SK-N-SH treated with all-trans-retinoic acid at 6 μM for 48 hours (cell line): Measurements from ENCODE around the gene RRBP1.

Experiments used
- ATAC-seq: fragments of 200-7000 bp; cut with Tn5 transposase; 3 replicates; pipeline ENCODE4 v1.9.1; 2020; ENCODE audit warnings: mild to moderate bottlenecking, moderate library complexity
- ARNTL ChIP-seq: fragments of 450-650 bp; formaldehyde crosslinking; IDR thresholded peaks from 2 replicates; pipeline ENCODE4 v1.5.0; 2020; ENCODE audit warnings: low read depth, mild to moderate bottlenecking, moderate library complexity, borderline replicate concordance
- BACH2 ChIP-seq: fragments of 250-450 bp; sonication (Bioruptor Pico); IDR thresholded peaks from 2 replicates; pipeline ENCODE4 v1.9.0; 2021; ENCODE audit warnings: mild to moderate bottlenecking, borderline replicate concordance
- CSDC2 ChIP-seq: fragments of 250-450 bp; sonication (Bioruptor Pico); IDR thresholded peaks from 2 replicates; pipeline ENCODE4 v1.5.0; 2020; ENCODE audit warnings: mild to moderate bottlenecking, moderate library complexity
- ESRRG ChIP-seq: fragments of 250-450 bp; sonication (Bioruptor Pico); IDR thresholded peaks from 2 replicates; pipeline ENCODE4 v1.6.1; 2021; ENCODE audit warnings: mild to moderate bottlenecking
- GLIS3 ChIP-seq: fragments of 250-450 bp; sonication (Bioruptor Pico); IDR thresholded peaks from 2 replicates; pipeline ENCODE4 v1.5.0; 2020; ENCODE audit warnings: mild to moderate bottlenecking, moderate library complexity
- ISL1 ChIP-seq: fragments of 250-450 bp; sonication (Bioruptor Pico); IDR thresholded peaks from 2 replicates; pipeline ENCODE4 v2.1.2; 2022; ENCODE audit warnings: mild to moderate bottlenecking, moderate library complexity
- OSR1 ChIP-seq: fragments of 250-450 bp; sonication (Bioruptor Pico); IDR thresholded peaks from 2 replicates; pipeline ENCODE4 v1.8.0; 2022; ENCODE audit warnings: moderate library complexity, mild to moderate bottlenecking, inconsistent platforms
- PATZ1 ChIP-seq: fragments of 250-450 bp; sonication (Bioruptor Pico); IDR thresholded peaks from 2 replicates; pipeline ENCODE4 v1.8.0; 2020; ENCODE audit warnings: mild to moderate bottlenecking, moderate library complexity, borderline replicate concordance
- POU6F1 ChIP-seq: fragments of 250-450 bp; sonication (Bioruptor Pico); IDR thresholded peaks from 2 replicates; pipeline ENCODE4 v1.8.0; 2021; ENCODE audit warnings: low read depth, mild to moderate bottlenecking, moderate library complexity, borderline replicate concordance
- PPARA ChIP-seq: fragments of 250-450 bp; sonication (Bioruptor Pico); IDR thresholded peaks from 2 replicates; pipeline ENCODE4 v1.5.0; 2020; ENCODE audit warnings: mild to moderate bottlenecking, borderline replicate concordance
- RARB ChIP-seq: fragments of 250-450 bp; sonication (Bioruptor Pico); IDR thresholded peaks from 2 replicates; pipeline ENCODE4 v1.8.0; 2021; ENCODE audit warnings: mild to moderate bottlenecking, moderate library complexity
- SNAI2 ChIP-seq: fragments of 250-450 bp; sonication (Bioruptor Pico); IDR thresholded peaks from 2 replicates; pipeline ENCODE4 v1.5.0; 2020; ENCODE audit warnings: mild to moderate bottlenecking, moderate library complexity
- TCF4 ChIP-seq: fragments of 250-450 bp; sonication (Bioruptor Pico); IDR thresholded peaks from 2 replicates; pipeline ENCODE4 v1.8.0; 2021; ENCODE audit warnings: mild to moderate bottlenecking, moderate library complexity, borderline replicate concordance
- TOX ChIP-seq: fragments of 250-450 bp; sonication (Bioruptor Pico); IDR thresholded peaks from 2 replicates; pipeline ENCODE4 v1.8.0; 2021; ENCODE audit warnings: mild to moderate bottlenecking, moderate library complexity, borderline replicate concordance
- ZC3H10 ChIP-seq: fragments of 250-450 bp; sonication (Bioruptor Pico); IDR thresholded peaks from 2 replicates; pipeline ENCODE4 v1.5.1; 2021; ENCODE audit warnings: mild to moderate bottlenecking, moderate library complexity
- ZFP3 ChIP-seq: fragments of 250-450 bp; sonication (Bioruptor Pico); IDR thresholded peaks from 2 replicates; pipeline ENCODE4 v1.5.0; 2020; ENCODE audit warnings: mild to moderate bottlenecking, moderate library complexity
- ZFP30 ChIP-seq: fragments of 450-650 bp; formaldehyde crosslinking; IDR thresholded peaks from 2 replicates; pipeline ENCODE4 v1.5.0; 2022; ENCODE audit warnings: mild to moderate bottlenecking, moderate library complexity
- ZNF565 ChIP-seq: fragments of 450-650 bp; formaldehyde crosslinking; conservative IDR thresholded peaks from 2 replicates; pipeline ENCODE4 v1.5.0; 2020; ENCODE audit warnings: low read depth, mild to moderate bottlenecking, moderate library complexity
- ZNF70 ChIP-seq: fragments of 450-650 bp; formaldehyde crosslinking; IDR thresholded peaks from 2 replicates; pipeline ENCODE4 v1.5.0; 2020; ENCODE audit warnings: mild to moderate bottlenecking, moderate library complexity
- ZNF8 ChIP-seq: fragments of 450-650 bp; formaldehyde crosslinking; IDR thresholded peaks from 2 replicates; pipeline ENCODE4 v1.5.0; 2020; ENCODE audit warnings: mild to moderate bottlenecking, moderate library complexity
- TF ChIP-seq, protein P1 (sequence below): fragments of 250-450 bp; sonication (Bioruptor Pico); IDR thresholded peaks from 2 replicates; pipeline ENCODE4 v1.5.1; 2021; ENCODE audit warnings: mild to moderate bottlenecking, moderate library complexity
- TF ChIP-seq, protein P2 (sequence below): fragments of 250-450 bp; sonication (Bioruptor Pico); IDR thresholded peaks from 2 replicates; pipeline ENCODE4 v1.5.1; 2020; ENCODE audit warnings: low read depth, mild to moderate bottlenecking, moderate library complexity

RRBP1 gene

DNA sequence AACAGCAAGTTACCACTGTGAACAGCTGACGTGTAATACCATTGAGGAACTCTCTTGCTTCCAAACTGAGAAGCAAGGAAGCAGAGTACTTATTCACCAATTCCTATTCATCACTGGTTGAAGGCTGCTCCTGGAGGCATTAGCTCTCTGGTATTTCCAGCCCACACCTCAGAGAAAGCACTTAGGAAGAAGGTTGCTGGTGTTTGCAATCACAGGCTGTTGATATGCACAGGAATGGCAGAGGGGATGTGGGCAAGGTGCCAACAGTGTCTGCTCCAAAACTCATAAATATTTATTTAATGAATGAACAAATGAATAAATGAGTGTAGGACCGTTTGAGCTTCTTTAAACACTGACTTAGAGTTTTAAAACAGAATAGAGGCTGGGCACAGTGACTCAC lies 6.9 kb upstream of the RRBP1 start:
- TF ChIP-seq CSDC2 (CRISPR knock-in tag) (no peak), POU6F1 (CRISPR knock-in tag) (no peak), SNAI2 (CRISPR knock-in tag) (no peak), ZC3H10 (CRISPR knock-in tag) (no peak), ZNF70 (no peak), ZNF8 (CRISPR knock-in tag) (no peak), PATZ1 (CRISPR knock-in tag) (no peak), ARNTL (CRISPR knock-in tag) (no peak), OSR1 (no peak), BACH2 (CRISPR knock-in tag) (no peak), TCF4 (CRISPR knock-in tag) (no peak), ZFP30 (CRISPR knock-in tag) (no peak), PPARA (CRISPR knock-in tag) (no peak), ZNF565 (CRISPR knock-in tag) (no peak), TOX (CRISPR knock-in tag) (no peak), ZFP3 (no peak), ESRRG (CRISPR knock-in tag) (no peak), ISL1 (CRISPR knock-in tag) (no peak)
- TF ChIP-seq, protein P1, sequence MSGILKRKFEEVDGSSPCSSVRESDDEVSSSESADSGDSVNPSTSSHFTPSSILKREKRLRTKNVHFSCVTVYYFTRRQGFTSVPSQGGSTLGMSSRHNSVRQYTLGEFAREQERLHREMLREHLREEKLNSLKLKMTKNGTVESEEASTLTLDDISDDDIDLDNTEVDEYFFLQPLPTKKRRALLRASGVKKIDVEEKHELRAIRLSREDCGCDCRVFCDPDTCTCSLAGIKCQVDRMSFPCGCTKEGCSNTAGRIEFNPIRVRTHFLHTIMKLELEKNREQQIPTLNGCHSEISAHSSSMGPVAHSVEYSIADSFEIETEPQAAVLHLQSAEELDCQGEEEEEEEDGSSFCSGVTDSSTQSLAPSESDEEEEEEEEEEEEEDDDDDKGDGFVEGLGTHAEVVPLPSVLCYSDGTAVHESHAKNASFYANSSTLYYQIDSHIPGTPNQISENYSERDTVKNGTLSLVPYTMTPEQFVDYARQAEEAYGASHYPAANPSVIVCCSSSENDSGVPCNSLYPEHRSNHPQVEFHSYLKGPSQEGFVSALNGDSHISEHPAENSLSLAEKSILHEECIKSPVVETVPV (CRISPR knock-in tag): no peak
- no peak for ATAC-seq

GRCh38 chr20:17687800-17688199 lies 5.8 kb upstream of the RRBP1 start:
- TF ChIP-seq PPARA (CRISPR knock-in tag): no peak
- no peak for TF ChIP-seq POU6F1 (CRISPR knock-in tag)
- TF ChIP-seq OSR1: no peak
- no peak for TF ChIP-seq CSDC2 (CRISPR knock-in tag)
- no peak for TF ChIP-seq ZFP30 (CRISPR knock-in tag)
- no peak for TF ChIP-seq TOX (CRISPR knock-in tag)
- no peak for TF ChIP-seq ZNF8 (CRISPR knock-in tag)
- no peak for TF ChIP-seq BACH2 (CRISPR knock-in tag)
- TF ChIP-seq PATZ1 (CRISPR knock-in tag): no peak
- no peak for TF ChIP-seq ZC3H10 (CRISPR knock-in tag)
- TF ChIP-seq, protein P2, sequence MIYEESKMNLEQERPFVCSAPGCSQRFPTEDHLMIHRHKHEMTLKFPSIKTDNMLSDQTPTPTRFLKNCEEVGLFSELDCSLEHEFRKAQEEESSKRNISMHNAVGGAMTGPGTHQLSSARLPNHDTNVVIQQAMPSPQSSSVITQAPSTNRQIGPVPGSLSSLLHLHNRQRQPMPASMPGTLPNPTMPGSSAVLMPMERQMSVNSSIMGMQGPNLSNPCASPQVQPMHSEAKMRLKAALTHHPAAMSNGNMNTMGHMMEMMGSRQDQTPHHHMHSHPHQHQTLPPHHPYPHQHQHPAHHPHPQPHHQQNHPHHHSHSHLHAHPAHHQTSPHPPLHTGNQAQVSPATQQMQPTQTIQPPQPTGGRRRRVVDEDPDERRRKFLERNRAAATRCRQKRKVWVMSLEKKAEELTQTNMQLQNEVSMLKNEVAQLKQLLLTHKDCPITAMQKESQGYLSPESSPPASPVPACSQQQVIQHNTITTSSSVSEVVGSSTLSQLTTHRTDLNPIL (CRISPR knock-in tag): no peak
- no peak for TF ChIP-seq RARB (CRISPR knock-in tag)
- TF ChIP-seq ISL1 (CRISPR knock-in tag): no peak
- TF ChIP-seq ZNF565 (CRISPR knock-in tag): no peak
- TF ChIP-seq SNAI2 (CRISPR knock-in tag): no peak
- TF ChIP-seq ZNF70: no peak
- TF ChIP-seq GLIS3 (CRISPR knock-in tag): no peak
- no peak for TF ChIP-seq ESRRG (CRISPR knock-in tag)
- no peak for TF ChIP-seq TCF4 (CRISPR knock-in tag)
- ATAC-seq: no peak
